K562 (cell line): Measurements from ENCODE around the gene ARL10.
"Not testable (repeated sequence)": the region's sequence is repeated elsewhere in the genome, so short reads cannot be mapped to it uniquely, and the experiment has no call there.

Experiments used
- EP300 ChIP-seq: IDR thresholded peaks from 2 replicates; pipeline ENCODE4 v1.6.1; 2012; ENCODE audit warnings: low read length, improper control_type of control experiment
- FOXM1 ChIP-seq, 2 experiments: fragments of 450-650 bp in 1 of 2; sonication (generic) in 1 of 2; formaldehyde crosslinking in 1 of 2; IDR thresholded peaks; 2 replicates each; pipeline versions ENCODE4 v1.6.1 to v1.9.0; 2017 to 2022; ENCODE audit warnings: low read depth in 2 of 2, mild to moderate bottlenecking in 2 of 2, missing genetic modification reagents in 1 of 2, moderate library complexity in 1 of 2
- NFE2 ChIP-seq: IDR thresholded peaks from 2 replicates; pipeline ENCODE4 v1.6.1; 2014; ENCODE audit warnings: antibody characterized with exemption, low read depth
- PHB2 ChIP-seq: fragments of 450-650 bp; IDR thresholded peaks from 2 replicates; pipeline ENCODE4 v1.6.1; 2017; ENCODE audit warnings: low read depth
- RCOR1 ChIP-seq, 2 experiments: IDR thresholded peaks; 2 replicates each; pipeline ENCODE4 v1.6.1; 2012; ENCODE audit warnings: low read depth in 2 of 2, low read length in 2 of 2, borderline replicate concordance in 1 of 2, improper control_type of control experiment in 1 of 2
- SMARCE1 ChIP-seq: fragments of 450-650 bp; IDR thresholded peaks from 2 replicates; pipeline ENCODE4 v1.7.1; 2016; ENCODE audit warnings: mild to moderate bottlenecking
- TF ChIP-seq, protein P1 (sequence below): fragments of 450-650 bp; IDR thresholded peaks from 2 replicates; pipeline ENCODE4 v1.6.1; 2016
- TF ChIP-seq, protein P2 (sequence below), 3 experiments: IDR thresholded peaks in 2 of 3; conservative IDR thresholded peaks in 1 of 3; 2 replicates each; pipeline ENCODE4 v1.5.1; 2011 to 2012; ENCODE audit warnings: low read length in 3 of 3, mild to moderate bottlenecking in 3 of 3, control low read depth in 2 of 3, improper control_type of control experiment in 1 of 3, inconsistent platforms in 1 of 3, low read depth in 1 of 3, mixed read lengths in 1 of 3, moderate library complexity in 1 of 3; ENCODE audit not compliant: insufficient read depth in 2 of 3
- TF ChIP-seq, protein P3 (sequence below), 2 experiments: fragments of 450-650 bp in 1 of 2; sonication (generic) in 1 of 2; formaldehyde crosslinking in 1 of 2; IDR thresholded peaks; 2 replicates each; pipeline versions ENCODE4 v1.7.1 to v1.9.0; 2016 to 2022; ENCODE audit warnings: inconsistent platforms in 1 of 2, mild to moderate bottlenecking in 1 of 2, missing genetic modification reagents in 1 of 2
- TF ChIP-seq, protein P4 (sequence below): fragments of 250-450 bp; sonication (Bioruptor Pico); IDR thresholded peaks from 2 replicates; pipeline ENCODE4 v1.5.1; 2021; ENCODE audit warnings: mild to moderate bottlenecking

DNA sequence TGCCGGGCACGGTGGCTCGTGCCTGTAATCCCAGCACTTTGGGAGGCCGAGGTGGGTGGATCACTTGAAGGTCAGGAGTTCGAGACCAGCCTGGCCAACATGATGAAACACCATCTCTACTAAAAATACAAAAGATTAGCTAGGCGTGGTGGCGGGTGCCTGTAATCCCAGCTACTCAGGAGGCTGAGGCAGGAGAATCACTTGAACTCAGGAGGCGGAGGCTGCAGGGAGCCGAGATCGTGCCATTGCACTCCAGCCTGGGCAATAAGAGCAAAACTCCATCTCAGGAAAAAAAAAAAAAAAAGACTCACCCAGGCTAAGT lies 42.9 kb downstream of the ARL10 start:
- TF ChIP-seq FOXM1 (IDR thresholded peaks at IDR 0.05; ENCODE audit: low read depth); FOXM1 (CRISPR knock-in tag; IDR thresholded peaks at IDR 0.05; ENCODE audit: low read depth); NFE2; EP300; RCOR1 (IDR thresholded peaks at IDR 0.05; ENCODE audit: borderline replicate concordance in 1 of 2, low read depth in 2 of 2, low read length in 2 of 2); SMARCE1; PHB2: not testable (repeated sequence)
- TF ChIP-seq, protein P1, sequence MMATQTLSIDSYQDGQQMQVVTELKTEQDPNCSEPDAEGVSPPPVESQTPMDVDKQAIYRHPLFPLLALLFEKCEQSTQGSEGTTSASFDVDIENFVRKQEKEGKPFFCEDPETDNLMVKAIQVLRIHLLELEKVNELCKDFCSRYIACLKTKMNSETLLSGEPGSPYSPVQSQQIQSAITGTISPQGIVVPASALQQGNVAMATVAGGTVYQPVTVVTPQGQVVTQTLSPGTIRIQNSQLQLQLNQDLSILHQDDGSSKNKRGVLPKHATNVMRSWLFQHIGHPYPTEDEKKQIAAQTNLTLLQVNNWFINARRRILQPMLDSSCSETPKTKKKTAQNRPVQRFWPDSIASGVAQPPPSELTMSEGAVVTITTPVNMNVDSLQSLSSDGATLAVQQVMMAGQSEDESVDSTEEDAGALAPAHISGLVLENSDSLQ, result not testable (repeated sequence)
- TF ChIP-seq, protein P2, sequence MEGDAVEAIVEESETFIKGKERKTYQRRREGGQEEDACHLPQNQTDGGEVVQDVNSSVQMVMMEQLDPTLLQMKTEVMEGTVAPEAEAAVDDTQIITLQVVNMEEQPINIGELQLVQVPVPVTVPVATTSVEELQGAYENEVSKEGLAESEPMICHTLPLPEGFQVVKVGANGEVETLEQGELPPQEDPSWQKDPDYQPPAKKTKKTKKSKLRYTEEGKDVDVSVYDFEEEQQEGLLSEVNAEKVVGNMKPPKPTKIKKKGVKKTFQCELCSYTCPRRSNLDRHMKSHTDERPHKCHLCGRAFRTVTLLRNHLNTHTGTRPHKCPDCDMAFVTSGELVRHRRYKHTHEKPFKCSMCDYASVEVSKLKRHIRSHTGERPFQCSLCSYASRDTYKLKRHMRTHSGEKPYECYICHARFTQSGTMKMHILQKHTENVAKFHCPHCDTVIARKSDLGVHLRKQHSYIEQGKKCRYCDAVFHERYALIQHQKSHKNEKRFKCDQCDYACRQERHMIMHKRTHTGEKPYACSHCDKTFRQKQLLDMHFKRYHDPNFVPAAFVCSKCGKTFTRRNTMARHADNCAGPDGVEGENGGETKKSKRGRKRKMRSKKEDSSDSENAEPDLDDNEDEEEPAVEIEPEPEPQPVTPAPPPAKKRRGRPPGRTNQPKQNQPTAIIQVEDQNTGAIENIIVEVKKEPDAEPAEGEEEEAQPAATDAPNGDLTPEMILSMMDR (IDR thresholded peaks at IDR 0.05 in 2 of 3, conservative IDR thresholded peaks at IDR 0.05 in 1 of 3; ENCODE audit: insufficient read depth in 2 of 3, low read depth in 1 of 3, low read length in 3 of 3), result not testable (repeated sequence)
- TF ChIP-seq, protein P3, sequence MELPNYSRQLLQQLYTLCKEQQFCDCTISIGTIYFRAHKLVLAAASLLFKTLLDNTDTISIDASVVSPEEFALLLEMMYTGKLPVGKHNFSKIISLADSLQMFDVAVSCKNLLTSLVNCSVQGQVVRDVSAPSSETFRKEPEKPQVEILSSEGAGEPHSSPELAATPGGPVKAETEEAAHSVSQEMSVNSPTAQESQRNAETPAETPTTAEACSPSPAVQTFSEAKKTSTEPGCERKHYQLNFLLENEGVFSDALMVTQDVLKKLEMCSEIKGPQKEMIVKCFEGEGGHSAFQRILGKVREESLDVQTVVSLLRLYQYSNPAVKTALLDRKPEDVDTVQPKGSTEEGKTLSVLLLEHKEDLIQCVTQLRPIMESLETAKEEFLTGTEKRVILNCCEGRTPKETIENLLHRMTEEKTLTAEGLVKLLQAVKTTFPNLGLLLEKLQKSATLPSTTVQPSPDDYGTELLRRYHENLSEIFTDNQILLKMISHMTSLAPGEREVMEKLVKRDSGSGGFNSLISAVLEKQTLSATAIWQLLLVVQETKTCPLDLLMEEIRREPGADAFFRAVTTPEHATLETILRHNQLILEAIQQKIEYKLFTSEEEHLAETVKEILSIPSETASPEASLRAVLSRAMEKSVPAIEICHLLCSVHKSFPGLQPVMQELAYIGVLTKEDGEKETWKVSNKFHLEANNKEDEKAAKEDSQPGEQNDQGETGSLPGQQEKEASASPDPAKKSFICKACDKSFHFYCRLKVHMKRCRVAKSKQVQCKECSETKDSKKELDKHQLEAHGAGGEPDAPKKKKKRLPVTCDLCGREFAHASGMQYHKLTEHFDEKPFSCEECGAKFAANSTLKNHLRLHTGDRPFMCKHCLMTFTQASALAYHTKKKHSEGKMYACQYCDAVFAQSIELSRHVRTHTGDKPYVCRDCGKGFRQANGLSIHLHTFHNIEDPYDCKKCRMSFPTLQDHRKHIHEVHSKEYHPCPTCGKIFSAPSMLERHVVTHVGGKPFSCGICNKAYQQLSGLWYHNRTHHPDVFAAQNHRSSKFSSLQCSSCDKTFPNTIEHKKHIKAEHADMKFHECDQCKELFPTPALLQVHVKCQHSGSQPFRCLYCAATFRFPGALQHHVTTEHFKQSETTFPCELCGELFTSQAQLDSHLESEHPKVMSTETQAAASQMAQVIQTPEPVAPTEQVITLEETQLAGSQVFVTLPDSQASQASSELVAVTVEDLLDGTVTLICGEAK (IDR thresholded peaks at IDR 0.05), result not testable (repeated sequence)
- TF ChIP-seq, protein P3 (CRISPR knock-in tag; IDR thresholded peaks at IDR 0.05), result not testable (repeated sequence)
- TF ChIP-seq, protein P4, sequence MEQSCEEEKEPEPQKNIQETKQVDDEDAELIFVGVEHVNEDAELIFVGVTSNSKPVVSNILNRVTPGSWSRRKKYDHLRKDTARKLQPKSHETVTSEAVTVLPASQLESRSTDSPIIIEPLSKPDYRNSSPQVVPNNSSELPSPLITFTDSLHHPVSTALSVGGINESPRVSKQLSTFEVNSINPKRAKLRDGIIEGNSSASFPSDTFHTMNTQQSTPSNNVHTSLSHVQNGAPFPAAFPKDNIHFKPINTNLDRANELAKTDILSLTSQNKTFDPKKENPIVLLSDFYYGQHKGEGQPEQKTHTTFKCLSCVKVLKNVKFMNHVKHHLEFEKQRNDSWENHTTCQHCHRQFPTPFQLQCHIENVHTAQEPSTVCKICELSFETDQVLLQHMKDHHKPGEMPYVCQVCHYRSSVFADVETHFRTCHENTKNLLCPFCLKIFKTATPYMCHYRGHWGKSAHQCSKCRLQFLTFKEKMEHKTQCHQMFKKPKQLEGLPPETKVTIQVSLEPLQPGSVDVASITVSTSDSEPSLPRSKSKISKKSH, result not testable (repeated sequence)
